Uterus (tissue), 2 donors: ENCODE results near the gene TMEM132E.

ENCODE experiments used
- POLR2A ChIP-seq, 2 donors: fragments of 450-650 bp; IDR thresholded peaks; one replicate each; pipeline ENCODE4 v1.6.1; 2016; ENCODE audit warnings: antibody characterized with exemption in 2 of 2, mild to moderate bottlenecking in 1 of 2, moderate library complexity in 1 of 2
- TF ChIP-seq, protein P1 (sequence below), 4 experiments: fragments of 200-600 bp in 2 of 4; fragments of 450-650 bp in 2 of 4; sonication (generic) in 2 of 4; IDR thresholded peaks; one replicate each; pipeline ENCODE4 v1.5.1; 2016 to 2019; ENCODE audit warnings: antibody characterized with exemption in 4 of 4, mild to moderate bottlenecking in 2 of 4, moderate library complexity in 1 of 4

DNA sequence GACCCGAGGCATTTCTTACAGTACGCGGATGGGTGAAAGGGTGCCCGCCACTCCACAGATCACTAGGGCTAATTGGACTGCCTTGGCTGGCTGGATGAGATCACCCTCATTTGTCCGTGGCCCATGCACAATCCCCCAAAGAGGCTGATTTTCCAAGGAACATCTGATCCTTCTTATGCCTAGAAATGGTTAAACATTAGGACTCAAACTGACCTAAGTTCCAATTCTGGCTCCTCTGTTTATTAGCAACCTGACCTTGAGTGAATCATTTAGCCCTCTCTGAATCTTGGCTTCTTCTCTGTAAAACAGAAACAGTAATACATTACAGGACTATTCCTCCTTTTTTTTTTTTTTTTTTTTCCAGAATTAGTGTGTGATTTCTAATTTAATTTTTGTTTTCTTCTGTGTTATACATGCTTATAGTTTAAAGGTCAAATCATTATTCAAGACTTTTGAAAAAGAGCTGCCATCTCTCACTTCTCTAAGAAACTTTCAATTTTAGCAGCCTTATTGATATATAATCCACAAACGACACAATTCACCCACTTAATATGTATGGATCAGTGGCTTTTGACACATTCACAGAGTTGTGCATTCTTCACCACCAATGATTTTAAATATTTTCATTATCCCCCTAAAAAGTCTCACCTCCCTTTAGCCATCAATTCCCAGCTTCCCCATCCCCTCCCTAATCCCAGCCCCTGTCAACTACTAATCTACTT is 45.4 kb upstream of the TMEM132E start:
- TF ChIP-seq, protein P1, sequence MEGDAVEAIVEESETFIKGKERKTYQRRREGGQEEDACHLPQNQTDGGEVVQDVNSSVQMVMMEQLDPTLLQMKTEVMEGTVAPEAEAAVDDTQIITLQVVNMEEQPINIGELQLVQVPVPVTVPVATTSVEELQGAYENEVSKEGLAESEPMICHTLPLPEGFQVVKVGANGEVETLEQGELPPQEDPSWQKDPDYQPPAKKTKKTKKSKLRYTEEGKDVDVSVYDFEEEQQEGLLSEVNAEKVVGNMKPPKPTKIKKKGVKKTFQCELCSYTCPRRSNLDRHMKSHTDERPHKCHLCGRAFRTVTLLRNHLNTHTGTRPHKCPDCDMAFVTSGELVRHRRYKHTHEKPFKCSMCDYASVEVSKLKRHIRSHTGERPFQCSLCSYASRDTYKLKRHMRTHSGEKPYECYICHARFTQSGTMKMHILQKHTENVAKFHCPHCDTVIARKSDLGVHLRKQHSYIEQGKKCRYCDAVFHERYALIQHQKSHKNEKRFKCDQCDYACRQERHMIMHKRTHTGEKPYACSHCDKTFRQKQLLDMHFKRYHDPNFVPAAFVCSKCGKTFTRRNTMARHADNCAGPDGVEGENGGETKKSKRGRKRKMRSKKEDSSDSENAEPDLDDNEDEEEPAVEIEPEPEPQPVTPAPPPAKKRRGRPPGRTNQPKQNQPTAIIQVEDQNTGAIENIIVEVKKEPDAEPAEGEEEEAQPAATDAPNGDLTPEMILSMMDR (IDR thresholded peaks at IDR 0.05), result no peak
- TF ChIP-seq POLR2A (IDR thresholded peaks at IDR 0.05), result no peak
